NCI-H774 (cell line): ENCODE measurements around the gene PRRC2A.
"Not testable (repeated sequence)": the region's sequence is repeated elsewhere in the genome, so short reads cannot be mapped to it uniquely, and the experiment has no call there.

Experiments used
- DNase-seq: peaks from one replicate; lab custom pipeline; 2025; lab: John Stamatoyannopoulos, UW

PRRC2A gene

GRCh38 chr6:31586008-31586407 is 34.5 kb upstream of the PRRC2A start, which contains the start of gene LST1:
LST1 (plus strand) TSS chr6:31586277; CDS start chr6:31587300, 1,023 bp downstream.
- DNase-seq, result no peak

GRCh38 chr6:31586599-31587281 is 33.8 kb upstream of the PRRC2A start:
- DNase-seq, result no peak

- no peak for DNase-seq
These were observed 32.4 kb upstream of the PRRC2A start for GRCh38 chr6:31587791-31588777.

GRCh38 chr6:31588871-31589650 is 31.5 kb upstream of the PRRC2A start:
- no peak for DNase-seq

GRCh38 chr6:31590691-31591090 is 29.8 kb upstream of the PRRC2A start:
- not testable (repeated sequence) for DNase-seq

GRCh38 chr6:31592396-31592771 is 28.1 kb upstream of the PRRC2A start:
- DNase-seq, result no peak

GRCh38 chr6:31597006-31597405 is 23.5 kb upstream of the PRRC2A start:
- DNase-seq, result no peak

GRCh38 chr6:31607317-31607716 is 13.2 kb upstream of the PRRC2A start:
- no peak for DNase-seq

- peak; percentile 31 for DNase-seq
These were observed 10.8 kb upstream of the PRRC2A start for GRCh38 chr6:31609519-31610406.

GRCh38 chr6:31610968-31611367 is 9.5 kb upstream of the PRRC2A start:
- DNase-seq, result no peak

- DNase-seq, result no peak
These were observed 6.4 kb upstream of the PRRC2A start for GRCh38 chr6:31614075-31614619.

- no peak for DNase-seq
These were observed 5.6 kb upstream of the PRRC2A start, which contains the start of gene AIF1 for GRCh38 chr6:31614684-31615578. AIF1 (plus strand) TSS chr6:31615234; CDS start chr6:31615330, 96 bp downstream.

GRCh38 chr6:31615748-31616147 is 4.8 kb upstream of the PRRC2A start:
- DNase-seq, result no peak

GRCh38 chr6:31617010-31617409 is 3.5 kb upstream of the PRRC2A start:
- DNase-seq, result no peak

GRCh38 chr6:31619805-31620585 is 520 bp upstream of the PRRC2A start:
- DNase-seq, result peak; percentile 98

- no peak for DNase-seq
These were observed 915 bp downstream of the PRRC2A start for GRCh38 chr6:31621320-31621939.

- DNase-seq, result no peak
These were observed 1.5 kb downstream of the PRRC2A start for GRCh38 chr6:31621991-31622390.

- no peak for DNase-seq
These were observed 2.2 kb downstream of the PRRC2A start for GRCh38 chr6:31622684-31623091.
